ENCODE measurements around the gene TMPO. TPM values are rescaled to one million over a fixed set of nuclear protein-coding genes. Genes with fewer than 3 reads are reported as not detected.
"Not testable (repeated sequence)": the region's sequence is repeated elsewhere in the genome, so short reads cannot be mapped to it uniquely, and the experiment has no call there.

TMPO gene
- total RNA-seq, 3 donors from 2014 or later = 42.9 to 115 (median 67.8) TPM

DNA sequence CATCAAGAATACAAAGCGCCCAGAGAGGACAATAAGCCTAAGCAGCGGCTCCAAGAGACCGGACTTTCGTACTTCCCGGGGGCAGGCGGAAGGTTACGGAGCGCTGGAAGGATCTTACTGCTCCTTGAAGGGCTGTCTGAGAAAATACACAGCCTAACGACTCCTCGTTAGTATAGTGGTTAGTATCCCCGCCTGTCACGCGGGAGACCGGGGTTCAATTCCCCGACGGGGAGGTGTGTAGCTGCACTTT, 12.1 kb upstream of the TMPO start:
- Histone ChIP-seq H3K27ac (peak overlapping the region; percentile 94 to 96), H3K36me3 (no peaks in the 10 kb centered on the region), H3K9me3 (no peaks in the 10 kb centered on the region), H3K4me1 (no peaks in the 10 kb centered on the region), H3K27me3 (no peaks in the 10 kb centered on the region), H3K4me3 (peak overlapping the region; percentile 62 to 69 (median 65))
- peak in 2 of 3 donors; percentile 49 to 66 for TF ChIP-seq POLR2AphosphoS5 (IDR thresholded peaks at IDR 0.05)
- TF ChIP-seq, protein P1, sequence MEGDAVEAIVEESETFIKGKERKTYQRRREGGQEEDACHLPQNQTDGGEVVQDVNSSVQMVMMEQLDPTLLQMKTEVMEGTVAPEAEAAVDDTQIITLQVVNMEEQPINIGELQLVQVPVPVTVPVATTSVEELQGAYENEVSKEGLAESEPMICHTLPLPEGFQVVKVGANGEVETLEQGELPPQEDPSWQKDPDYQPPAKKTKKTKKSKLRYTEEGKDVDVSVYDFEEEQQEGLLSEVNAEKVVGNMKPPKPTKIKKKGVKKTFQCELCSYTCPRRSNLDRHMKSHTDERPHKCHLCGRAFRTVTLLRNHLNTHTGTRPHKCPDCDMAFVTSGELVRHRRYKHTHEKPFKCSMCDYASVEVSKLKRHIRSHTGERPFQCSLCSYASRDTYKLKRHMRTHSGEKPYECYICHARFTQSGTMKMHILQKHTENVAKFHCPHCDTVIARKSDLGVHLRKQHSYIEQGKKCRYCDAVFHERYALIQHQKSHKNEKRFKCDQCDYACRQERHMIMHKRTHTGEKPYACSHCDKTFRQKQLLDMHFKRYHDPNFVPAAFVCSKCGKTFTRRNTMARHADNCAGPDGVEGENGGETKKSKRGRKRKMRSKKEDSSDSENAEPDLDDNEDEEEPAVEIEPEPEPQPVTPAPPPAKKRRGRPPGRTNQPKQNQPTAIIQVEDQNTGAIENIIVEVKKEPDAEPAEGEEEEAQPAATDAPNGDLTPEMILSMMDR (IDR thresholded peaks at IDR 0.05) = no peak
- no peak for TF ChIP-seq POLR2A (IDR thresholded peaks at IDR 0.05)
- DNase-seq (ENCODE audit: low spot score in 2 of 2) = peak; percentile 85 to 88
- intact Hi-C loops (cut with DNase I; ENCODE audit: low total_unique reads) = no loop called here

DNA sequence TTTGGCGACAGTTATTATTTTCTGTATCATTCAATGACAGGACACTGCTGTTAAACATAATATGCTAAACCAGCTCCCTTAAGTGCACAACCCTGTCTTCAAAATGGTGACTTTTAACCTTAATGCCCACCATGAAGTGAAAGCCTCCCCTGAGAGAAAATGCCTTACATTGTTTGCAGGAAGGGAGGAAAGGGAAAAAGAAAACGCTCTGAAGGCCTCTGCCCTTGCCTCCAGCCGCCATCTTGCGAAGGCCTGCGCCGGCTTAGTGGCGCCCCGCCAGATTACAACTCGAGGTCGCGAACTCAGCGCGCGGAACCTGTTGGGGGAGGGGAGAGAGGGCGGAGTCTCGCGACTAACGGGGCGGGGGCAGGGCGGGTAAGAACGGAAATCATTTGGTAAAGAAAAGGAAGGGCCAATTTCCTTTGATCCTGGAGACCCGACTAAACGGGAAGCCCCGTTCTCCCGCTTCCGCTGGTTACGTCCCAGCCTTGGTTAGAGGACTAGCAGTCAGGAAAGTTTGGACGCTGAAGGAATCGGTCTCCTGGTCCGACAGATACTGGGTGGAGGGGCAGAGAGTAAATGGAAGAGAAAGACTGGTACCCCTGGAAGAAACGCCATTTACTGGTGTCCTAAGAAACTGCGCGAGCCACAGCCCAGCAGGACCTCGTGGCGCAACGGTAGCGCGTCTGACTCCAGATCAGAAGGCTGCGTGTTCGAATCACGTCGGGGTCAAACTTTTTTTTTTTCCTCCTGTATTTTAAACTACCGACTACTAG, 11.6 kb upstream of the TMPO start:
- no peaks in the 10 kb centered on the region for H3K9me3 ChIP-seq
- no peaks in the 10 kb centered on the region for H3K27me3 ChIP-seq
- peak; percentile 87 to 95 for DNase-seq (ENCODE audit: low spot score in 2 of 2)
- H3K27ac ChIP-seq = peak overlapping the region; percentile 94 to 96
- TF ChIP-seq, protein P1 (IDR thresholded peaks at IDR 0.05) = no peak
- TF ChIP-seq POLR2AphosphoS5 (IDR thresholded peaks at IDR 0.05) = peak; percentile 65 to 79 (median 74)
- no peaks in the 10 kb centered on the region for H3K4me1 ChIP-seq
- peak overlapping the region; percentile 62 to 69 (median 65) for H3K4me3 ChIP-seq
- H3K36me3 ChIP-seq = no peaks in the 10 kb centered on the region
- intact Hi-C loops (cut with DNase I; ENCODE audit: low total_unique reads) = no loop called here

DNA sequence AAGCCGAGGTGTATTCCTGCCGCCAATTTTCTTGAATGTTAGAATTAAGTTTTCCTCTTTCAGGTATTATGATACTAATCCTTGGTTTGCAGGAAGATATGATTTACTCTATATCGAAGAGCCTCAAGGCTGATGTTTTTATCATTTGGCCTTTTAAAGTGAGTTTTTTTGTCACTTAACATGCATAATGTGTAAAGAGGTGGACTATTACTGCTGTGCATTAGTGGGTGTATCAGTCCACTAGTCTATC, 11.1 kb upstream of the TMPO start:
- Histone ChIP-seq H3K27ac (peak overlapping the region; percentile 94 to 96), H3K36me3 (no peaks in the 10 kb centered on the region), H3K4me3 (peak overlapping the region; percentile 62 to 69 (median 65)), H3K9me3 (no peaks in the 10 kb centered on the region), H3K4me1 (no peaks in the 10 kb centered on the region), H3K27me3 (no peaks in the 10 kb centered on the region)
- no peak for DNase-seq (ENCODE audit: low spot score in 2 of 2)
- TF ChIP-seq POLR2AphosphoS5 (IDR thresholded peaks at IDR 0.05) = no peak
- TF ChIP-seq POLR2A (IDR thresholded peaks at IDR 0.05) = no peak
- TF ChIP-seq, protein P1 (IDR thresholded peaks at IDR 0.05) = no peak
- intact Hi-C loops (cut with DNase I; ENCODE audit: low total_unique reads) = no loop called here

DNA sequence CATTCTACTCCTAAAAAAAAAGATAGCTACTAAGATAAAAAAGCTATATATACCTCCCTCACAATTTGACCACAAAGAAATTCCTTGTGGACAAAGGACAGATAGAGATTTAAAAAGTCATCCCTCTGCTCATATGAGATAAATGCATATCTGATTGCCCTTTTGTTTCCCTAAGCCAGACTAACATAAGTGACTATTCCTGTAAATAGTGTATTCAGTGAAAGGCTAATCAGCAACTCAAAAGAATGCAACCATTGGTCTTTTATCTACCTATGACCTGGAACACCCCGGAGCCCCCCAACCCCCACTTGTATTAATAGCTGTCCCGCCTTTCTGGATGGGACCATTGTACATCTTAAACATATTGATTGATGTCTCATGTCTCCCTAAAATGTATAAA, 6.3 kb upstream of the TMPO start:
- no peak for TF ChIP-seq POLR2A (IDR thresholded peaks at IDR 0.05)
- TF ChIP-seq, protein P1 (IDR thresholded peaks at IDR 0.05) = no peak
- TF ChIP-seq POLR2AphosphoS5 (IDR thresholded peaks at IDR 0.05) = no peak
- Histone ChIP-seq H3K27me3 (no peaks in the 10 kb centered on the region), H3K9me3 (no peaks in the 10 kb centered on the region), H3K36me3 (no peaks in the 10 kb centered on the region), H3K4me3 (no peak overlapping the region), H3K27ac (no peak overlapping the region), H3K4me1 (no peaks in the 10 kb centered on the region)
- no peak for DNase-seq (ENCODE audit: low spot score in 2 of 2)
- intact Hi-C loops (cut with DNase I; ENCODE audit: low total_unique reads) = no loop called here

DNA sequence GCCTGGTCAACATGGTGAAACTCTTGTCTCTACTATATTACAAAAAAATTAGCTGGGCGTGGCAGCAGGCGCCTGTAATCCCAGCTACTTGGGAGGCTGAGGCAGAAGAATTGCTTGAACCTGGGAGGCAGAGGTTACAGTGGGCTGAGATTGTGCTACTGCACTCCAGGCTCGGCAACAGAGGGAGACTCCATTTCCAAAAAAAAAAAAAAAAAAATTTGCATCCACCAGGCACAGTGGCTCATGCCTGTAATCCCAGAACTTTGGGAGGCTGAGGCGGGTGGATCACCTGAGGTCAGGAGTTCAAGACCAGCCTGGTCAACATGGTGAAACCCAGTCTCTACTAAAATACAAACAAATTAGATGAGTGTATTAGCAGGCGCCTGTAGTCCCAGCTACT, 3.6 kb upstream of the TMPO start:
- H3K27me3 ChIP-seq; H3K4me3 ChIP-seq; H3K4me1 ChIP-seq; DNase-seq (ENCODE audit: low spot score in 2 of 2); intact Hi-C loops (cut with DNase I; ENCODE audit: low total_unique reads); H3K9me3 ChIP-seq; H3K36me3 ChIP-seq; H3K27ac ChIP-seq: not testable (repeated sequence)
